GM18508 (cell line): ENCODE measurements around the gene PTGFRN.

Experiments
- ATAC-seq: cut with Tn5 transposase; IDR thresholded peaks from one replicate; pipeline ENCODE4 v1.9.1; 2021; ENCODE audit warnings: moderate number of reproducible peaks; ENCODE audit not compliant: insufficient read depth, unreplicated experiment

The PTGFRN gene

GRCh38 chr1:116914667-116915066, 5.0 kb downstream of the PTGFRN start:
- no peak for ATAC-seq

- ATAC-seq, result no peak
Observed at GRCh38 chr1:116915086-116915661, 5.5 kb downstream of the PTGFRN start.

GRCh38 chr1:116916002-116916401, 6.3 kb downstream of the PTGFRN start:
- no peak for ATAC-seq

GRCh38 chr1:116916533-116917445, 7.1 kb downstream of the PTGFRN start:
- ATAC-seq, result no peak

GRCh38 chr1:116918714-116919357, 9.1 kb downstream of the PTGFRN start:
- ATAC-seq, result no peak

GRCh38 chr1:116919802-116920201, 10.1 kb downstream of the PTGFRN start:
- no peak for ATAC-seq

GRCh38 chr1:116920211-116920610, 10.5 kb downstream of the PTGFRN start:
- no peak for ATAC-seq

- ATAC-seq, result no peak
Observed at GRCh38 chr1:116921301-116921885, 11.7 kb downstream of the PTGFRN start.

- ATAC-seq, result no peak
Observed at GRCh38 chr1:116921937-116922336, 12.2 kb downstream of the PTGFRN start.

GRCh38 chr1:116923421-116923820, 13.7 kb downstream of the PTGFRN start:
- no peak for ATAC-seq

- ATAC-seq, result no peak
Observed at GRCh38 chr1:116927049-116927798, 17.5 kb downstream of the PTGFRN start.

- no peak for ATAC-seq
Observed at GRCh38 chr1:116929961-116930592, 20.4 kb downstream of the PTGFRN start.

GRCh38 chr1:116931016-116931918, 21.6 kb downstream of the PTGFRN start:
- no peak for ATAC-seq

GRCh38 chr1:116933606-116934515, 24.1 kb downstream of the PTGFRN start:
- no peak for ATAC-seq

GRCh38 chr1:116934586-116935207, 25.0 kb downstream of the PTGFRN start:
- no peak for ATAC-seq

- no peak for ATAC-seq
Observed at GRCh38 chr1:116938216-116938615, 28.5 kb downstream of the PTGFRN start.
